ENCODE measurements around the gene RAC2.

Gene RAC2

DNA sequence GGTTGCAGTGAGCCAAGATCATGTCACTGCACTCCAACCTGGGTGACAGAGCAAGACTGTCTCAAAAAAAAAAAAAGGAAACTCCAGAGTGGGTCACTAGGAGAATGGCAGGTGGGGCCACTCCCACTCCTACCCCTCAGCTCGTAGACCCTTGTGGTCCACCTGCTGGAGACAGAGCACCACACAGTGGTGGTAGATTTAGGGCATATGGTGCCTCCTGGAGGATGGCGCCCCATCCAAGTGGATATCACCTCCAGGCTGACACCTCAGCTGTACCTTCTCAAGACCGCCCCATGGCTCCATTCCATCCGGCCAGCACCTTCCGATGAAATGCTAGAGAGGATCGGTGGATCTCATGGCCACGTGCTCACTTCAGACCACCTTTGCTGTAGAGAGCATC, 44.5 kb upstream of the RAC2 start:
- TF ChIP-seq, protein P1, sequence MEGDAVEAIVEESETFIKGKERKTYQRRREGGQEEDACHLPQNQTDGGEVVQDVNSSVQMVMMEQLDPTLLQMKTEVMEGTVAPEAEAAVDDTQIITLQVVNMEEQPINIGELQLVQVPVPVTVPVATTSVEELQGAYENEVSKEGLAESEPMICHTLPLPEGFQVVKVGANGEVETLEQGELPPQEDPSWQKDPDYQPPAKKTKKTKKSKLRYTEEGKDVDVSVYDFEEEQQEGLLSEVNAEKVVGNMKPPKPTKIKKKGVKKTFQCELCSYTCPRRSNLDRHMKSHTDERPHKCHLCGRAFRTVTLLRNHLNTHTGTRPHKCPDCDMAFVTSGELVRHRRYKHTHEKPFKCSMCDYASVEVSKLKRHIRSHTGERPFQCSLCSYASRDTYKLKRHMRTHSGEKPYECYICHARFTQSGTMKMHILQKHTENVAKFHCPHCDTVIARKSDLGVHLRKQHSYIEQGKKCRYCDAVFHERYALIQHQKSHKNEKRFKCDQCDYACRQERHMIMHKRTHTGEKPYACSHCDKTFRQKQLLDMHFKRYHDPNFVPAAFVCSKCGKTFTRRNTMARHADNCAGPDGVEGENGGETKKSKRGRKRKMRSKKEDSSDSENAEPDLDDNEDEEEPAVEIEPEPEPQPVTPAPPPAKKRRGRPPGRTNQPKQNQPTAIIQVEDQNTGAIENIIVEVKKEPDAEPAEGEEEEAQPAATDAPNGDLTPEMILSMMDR (IDR thresholded peaks at IDR 0.05; ENCODE audit: insufficient read depth, low read depth, low read length, missing control alignments): no peak
- H3K4me3 ChIP-seq (ENCODE audit: low read length): no peak overlapping the region
- DNase-seq (ENCODE audit: low read depth): no peak

DNA sequence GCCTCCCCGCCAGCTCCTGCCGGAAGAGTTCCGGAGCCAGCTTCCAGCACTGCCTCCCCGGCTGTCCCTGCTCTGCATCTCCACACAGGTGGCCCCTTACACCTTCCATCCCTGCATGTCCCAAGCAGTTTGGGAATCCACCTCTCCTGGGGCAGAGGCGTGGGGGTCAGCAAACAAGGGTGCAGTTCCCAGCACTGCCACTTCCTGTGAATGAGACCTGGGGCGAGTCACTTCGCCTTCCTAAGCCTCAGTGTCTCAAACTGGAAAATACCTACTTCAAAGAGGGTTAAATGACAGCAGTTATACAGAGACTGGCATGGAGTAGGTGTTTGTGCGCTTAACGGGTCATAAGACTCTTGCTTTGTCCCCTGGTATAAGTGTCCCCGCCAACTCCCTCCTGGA, 43.5 kb upstream of the RAC2 start:
- no peak for DNase-seq (ENCODE audit: low read depth)
- no peak overlapping the region for H3K4me3 ChIP-seq (ENCODE audit: low read length)
- TF ChIP-seq, protein P1 (IDR thresholded peaks at IDR 0.05; ENCODE audit: insufficient read depth, low read depth, low read length, missing control alignments): no peak

DNA sequence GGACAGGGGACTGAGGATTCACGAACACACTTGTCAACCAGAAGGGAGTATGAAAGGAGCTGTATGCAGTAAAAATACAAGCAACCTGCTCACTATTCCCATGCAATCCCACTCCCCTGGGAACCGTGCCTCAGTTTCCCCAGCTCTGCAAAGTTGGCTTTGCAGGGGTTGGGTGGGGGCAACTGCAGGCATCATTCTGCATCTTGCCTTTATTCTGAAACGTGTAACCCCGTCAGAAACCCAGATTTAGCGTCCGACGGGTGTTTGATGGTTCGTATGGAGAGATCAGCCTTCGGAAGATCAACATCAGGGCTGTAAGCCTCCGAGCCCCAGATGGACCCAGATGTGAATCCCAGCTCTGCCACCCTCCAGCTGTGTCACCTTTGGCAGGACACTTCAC, 41.9 kb upstream of the RAC2 start:
- DNase-seq (ENCODE audit: low read depth): no peak
- TF ChIP-seq, protein P1 (IDR thresholded peaks at IDR 0.05; ENCODE audit: insufficient read depth, low read depth, low read length, missing control alignments): no peak
- H3K4me3 ChIP-seq (ENCODE audit: low read length): no peak overlapping the region

DNA sequence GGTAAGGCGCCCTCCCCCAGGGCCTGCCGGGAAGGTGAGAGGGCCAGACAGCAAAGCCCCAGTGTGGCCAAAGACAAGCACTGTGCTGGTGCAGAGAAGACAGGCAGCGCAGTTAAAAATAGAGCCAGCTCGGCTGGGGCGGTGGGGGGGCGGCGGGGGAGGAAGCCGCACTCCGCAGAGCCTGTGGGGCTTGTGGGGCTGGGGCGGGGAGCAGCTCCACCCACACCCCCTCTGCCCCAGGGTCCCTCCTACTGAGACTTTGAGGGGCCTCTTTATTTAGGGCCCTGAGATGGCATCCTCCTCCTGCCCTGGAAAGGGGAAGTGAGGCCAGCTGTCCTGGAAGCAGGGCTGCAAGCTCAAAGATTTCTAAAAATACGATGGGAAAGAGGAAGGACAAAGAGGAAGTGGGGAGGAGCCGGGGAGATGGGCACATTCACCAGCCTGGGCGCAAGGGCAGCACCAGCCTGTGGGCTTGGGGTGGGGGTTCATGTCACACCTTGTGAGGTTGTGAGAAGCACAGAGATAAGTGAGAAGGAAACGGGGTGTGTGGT, 40.8 kb upstream of the RAC2 start:
- no peak for DNase-seq (ENCODE audit: low read depth)
- H3K4me3 ChIP-seq (ENCODE audit: low read length): no peak overlapping the region
- TF ChIP-seq, protein P1 (IDR thresholded peaks at IDR 0.05; ENCODE audit: insufficient read depth, low read depth, low read length, missing control alignments): no peak

DNA sequence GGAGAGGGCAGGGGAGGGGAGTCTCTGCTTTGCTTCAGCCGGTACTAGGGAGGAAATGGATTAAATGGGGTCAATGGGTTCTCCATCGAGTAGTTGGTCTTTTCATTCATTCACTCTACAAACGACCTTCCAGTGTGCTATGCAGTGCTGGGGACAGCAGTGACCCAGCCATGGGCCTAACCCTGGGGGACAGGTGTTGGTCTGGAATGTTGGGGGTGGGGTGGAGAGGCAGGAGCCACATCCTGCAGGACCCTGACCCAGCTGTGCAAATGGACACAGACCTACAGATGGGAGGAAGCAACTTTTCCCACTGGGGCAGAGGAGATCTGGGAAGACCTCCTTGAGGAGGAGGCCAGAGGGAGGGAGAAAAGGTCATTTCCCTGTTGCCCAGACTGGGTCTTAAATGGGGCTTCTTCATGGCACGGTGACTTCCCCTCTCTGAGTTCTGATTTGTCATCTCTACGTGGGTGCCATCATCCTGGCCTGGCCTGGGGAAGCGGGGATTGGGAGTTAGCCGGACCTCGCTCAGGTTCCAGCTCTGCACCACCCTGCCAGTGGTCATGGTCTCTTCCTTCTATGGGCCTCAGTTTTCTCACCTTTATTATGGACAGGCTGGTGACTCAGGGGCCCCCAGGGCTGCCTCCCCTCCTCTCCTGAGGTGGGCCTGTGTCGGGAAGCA, 40.2 kb upstream of the RAC2 start:
- no peak overlapping the region for H3K4me3 ChIP-seq (ENCODE audit: low read length)
- no peak for DNase-seq (ENCODE audit: low read depth)
- TF ChIP-seq, protein P1 (IDR thresholded peaks at IDR 0.05; ENCODE audit: insufficient read depth, low read depth, low read length, missing control alignments): no peak

DNA sequence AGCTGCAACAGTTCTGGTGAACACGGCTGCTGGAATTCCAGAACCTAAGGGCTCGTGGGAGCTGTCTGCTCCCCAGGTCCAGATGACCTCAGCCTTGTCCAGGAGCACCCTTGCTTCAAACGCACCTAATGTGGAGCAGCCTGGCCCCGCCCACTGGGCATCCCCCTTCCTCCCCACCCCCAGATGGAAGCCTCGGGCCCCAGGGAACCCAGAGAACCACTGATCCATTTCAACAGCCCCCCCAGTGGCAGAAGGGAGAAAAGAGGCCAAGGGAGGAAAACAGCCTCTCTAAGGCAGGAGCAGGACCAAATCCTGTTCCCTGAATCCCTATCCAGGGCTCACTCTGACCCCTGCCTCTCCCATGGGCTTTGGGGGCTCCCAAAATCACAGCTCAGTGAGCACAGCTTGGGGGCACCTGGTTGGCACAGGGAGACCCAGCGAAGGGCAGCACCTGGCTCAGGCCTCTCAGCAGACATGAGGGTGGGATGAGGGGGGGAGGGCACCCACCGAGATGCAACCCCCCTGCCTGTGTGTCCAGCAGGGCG, 39.4 kb upstream of the RAC2 start:
- DNase-seq (ENCODE audit: low read depth): no peak
- TF ChIP-seq, protein P1 (IDR thresholded peaks at IDR 0.05; ENCODE audit: insufficient read depth, low read depth, low read length, missing control alignments): peak; percentile 45
- H3K4me3 ChIP-seq (ENCODE audit: low read length): no peak overlapping the region

DNA sequence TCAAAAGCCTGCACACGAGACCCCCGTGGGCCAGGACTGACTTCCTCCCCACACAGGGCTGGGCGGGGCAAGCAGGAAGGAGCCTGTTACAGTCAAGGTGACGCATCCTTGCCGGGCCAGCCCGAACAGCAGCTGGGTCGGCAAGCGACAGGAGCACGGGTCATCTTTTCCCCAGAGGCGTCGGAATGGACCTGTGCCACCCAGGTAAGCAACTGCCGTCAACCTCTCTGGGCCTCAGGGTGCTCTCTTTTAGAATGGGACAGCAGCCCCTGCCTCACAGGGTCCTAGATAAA, 38.3 kb upstream of the RAC2 start, which contains the start of gene CYTH4:
Gene CYTH4 (plus strand): TSS at position 124 of the 293 bp plus-strand sequence. CDS start 62 bp downstream, at position 186.
- H3K4me3 ChIP-seq (ENCODE audit: low read length): no peak within 1 kb of the TSS
- DNase-seq (ENCODE audit: low read depth): peak; percentile 72
- TF ChIP-seq, protein P1 (IDR thresholded peaks at IDR 0.05; ENCODE audit: insufficient read depth, low read depth, low read length, missing control alignments): no peak

Data from epithelial cell of esophagus (primary cell).